HG03469 (cell line): ENCODE data around the gene DLGAP1.

Experiments used
- ATAC-seq: cut with Tn5 transposase; IDR thresholded peaks from one replicate; pipeline ENCODE4 v1.9.1; 2021; ENCODE audit warnings: mild to moderate bottlenecking, moderate library complexity, moderate number of reproducible peaks; ENCODE audit not compliant: unreplicated experiment

DLGAP1 gene

GRCh38 chr18:4181882-4182568 is 273.1 kb downstream of the DLGAP1 start:
- ATAC-seq, result no peak

- ATAC-seq, result no peak
Measured at GRCh38 chr18:4181086-4181485, 274.0 kb downstream of the DLGAP1 start.

GRCh38 chr18:4172196-4173100 is 282.7 kb downstream of the DLGAP1 start:
- ATAC-seq, result no peak

- ATAC-seq, result no peak
Measured at GRCh38 chr18:4157352-4157751, 297.8 kb downstream of the DLGAP1 start.

GRCh38 chr18:4146797-4147196 is 308.3 kb downstream of the DLGAP1 start:
- ATAC-seq, result no peak

- ATAC-seq, result no peak
Measured at GRCh38 chr18:4144201-4144600, 310.9 kb downstream of the DLGAP1 start.

- ATAC-seq, result no peak
Measured at GRCh38 chr18:4143585-4143984, 311.5 kb downstream of the DLGAP1 start.

- ATAC-seq, result no peak
Measured at GRCh38 chr18:4142876-4143275, 312.2 kb downstream of the DLGAP1 start.

- ATAC-seq, result no peak
Measured at GRCh38 chr18:4134700-4135099, 320.4 kb downstream of the DLGAP1 start.

- ATAC-seq, result no peak
Measured at GRCh38 chr18:4130734-4131719, 324.1 kb downstream of the DLGAP1 start.

- ATAC-seq, result no peak
Measured at GRCh38 chr18:4126939-4127338, 328.2 kb downstream of the DLGAP1 start.

GRCh38 chr18:4125627-4126230 is 329.4 kb downstream of the DLGAP1 start:
- no peak for ATAC-seq

GRCh38 chr18:4125224-4125623 is 329.9 kb downstream of the DLGAP1 start:
- ATAC-seq, result no peak

GRCh38 chr18:4119813-4120212 is 335.3 kb downstream of the DLGAP1 start:
- ATAC-seq, result no peak

GRCh38 chr18:4119127-4119648 is 335.9 kb downstream of the DLGAP1 start:
- no peak for ATAC-seq

- ATAC-seq, result no peak
Measured at GRCh38 chr18:4108016-4108415, 347.1 kb downstream of the DLGAP1 start.

- ATAC-seq, result no peak
Measured at GRCh38 chr18:4107049-4107467, 348.0 kb downstream of the DLGAP1 start.

- peak; percentile 48 for ATAC-seq
Measured at GRCh38 chr18:4106407-4107033, 348.6 kb downstream of the DLGAP1 start.

GRCh38 chr18:4102901-4103300 is 352.2 kb downstream of the DLGAP1 start:
- ATAC-seq, result no peak

GRCh38 chr18:4101009-4101408 is 354.1 kb downstream of the DLGAP1 start:
- ATAC-seq, result no peak
